Measurements from ENCODE around the gene MAD1L1. TPM values are rescaled to one million over a fixed set of nuclear protein-coding genes. Genes with fewer than 3 reads are reported as not detected.

The MAD1L1 gene
- total and polyA plus RNA-seq, 2 of the 8 experiments (the other 6 are each of a cell fraction or from before 2014, with no cell fraction given), result 40.4 to 44.6 TPM

- Histone ChIP-seq H3K23ac (ENCODE audit: insufficient read length) (no peak overlapping the region), H3K4me2 (ENCODE audit: insufficient read depth in 1 of 2, low read depth in 2 of 2, low read length in 2 of 2) (no peak overlapping the region), H4K91ac (replicated peaks; ENCODE audit: insufficient read length, low read length) (no peak overlapping the region), H3K4me3 (ENCODE audit: extremely low read depth in 1 of 4, insufficient read depth in 2 of 4, low read depth in 3 of 4, low read length in 4 of 4) (no peak overlapping the region), H2AFZ (ENCODE audit: low read length) (no peak overlapping the region), H2BK5ac (ENCODE audit: low read depth, low read length) (no peak overlapping the region), H3K14ac (ENCODE audit: insufficient read length) (no peak overlapping the region), H3K27ac (ENCODE audit: low read depth, low read length) (no peak overlapping the region), H2BK15ac (ENCODE audit: low read length) (no peak overlapping the region), H4K8ac (ENCODE audit: extremely low read depth, insufficient read depth, low read length) (no peak overlapping the region), H4K5ac (ENCODE audit: insufficient read length, low read depth, low read length) (no peak overlapping the region), H3K79me2 (ENCODE audit: control insufficient read depth in 1 of 2, insufficient read depth in 2 of 2, low read length in 2 of 2) (no peaks in the 10 kb centered on the region), H4K20me1 (replicated peaks in 1 of 2; ENCODE audit: control insufficient read depth in 1 of 2, insufficient read depth in 2 of 2, low read length in 2 of 2) (peaks cover under 1 to 2% of the 10 kb centered on the region in 2 experiments), H2AK5ac (ENCODE audit: low read depth, low read length) (no peak overlapping the region), H2BK20ac (ENCODE audit: low read length) (no peak overlapping the region), H3K9me3 (ENCODE audit: insufficient read depth in 2 of 2, low read depth in 1 of 2, low read length in 1 of 2) (peaks cover 0 to 3% of the 10 kb centered on the region in 2 experiments; a peak in 2 of 4 replicates), H2BK12ac (ENCODE audit: low read depth, low read length) (no peak overlapping the region), H3K4me1 (replicated peaks in 1 of 4; ENCODE audit: control insufficient read depth in 3 of 4, insufficient read depth in 4 of 4, low read length in 3 of 4) (no peaks in the 10 kb centered on the region; a peak in 1 of 7 replicates), H3K4ac (replicated peaks; ENCODE audit: insufficient read length, low read depth, low read length) (no peak overlapping the region), H3K56ac (replicated peaks; ENCODE audit: insufficient read length, low read depth, low read length) (no peak overlapping the region), H3K27me3 (replicated peaks in 1 of 4; ENCODE audit: control insufficient read depth in 3 of 4, extremely low read depth in 1 of 4, insufficient read depth in 3 of 4, low read length in 3 of 4) (no peaks in the 10 kb centered on the region), H3K23me2 (ENCODE audit: low read depth, low read length) (no peaks in the 10 kb centered on the region), H2BK120ac (replicated peaks; ENCODE audit: low read depth, low read length) (no peak overlapping the region), H3K79me1 (ENCODE audit: low read depth, low read length) (peaks cover 7% of the 10 kb centered on the region), H3K9ac (replicated peaks in 1 of 4; ENCODE audit: extremely low read depth in 1 of 4, low read depth in 3 of 4, low read length in 3 of 4) (no peak overlapping the region), H3K18ac (ENCODE audit: extremely low read depth, low read length) (no peak overlapping the region), H3K36me3 (ENCODE audit: control insufficient read depth in 2 of 4, insufficient read depth in 4 of 4, low read length in 3 of 4) (peaks cover 0 to 13% (median 8%) of the 10 kb centered on the region in 4 experiments; a peak in 5 of 8 replicates)
- FAIRE-seq, result no peak
- TF ChIP-seq CTBP2 (IDR thresholded peaks at IDR 0.05; ENCODE audit: borderline replicate concordance, insufficient read depth, insufficient read length, low read length) (no peak), SIN3A (conservative IDR thresholded peaks at IDR 0.05 in 1 of 2, IDR thresholded peaks at IDR 0.05 in 1 of 2; ENCODE audit: low read depth in 1 of 2, low read length in 2 of 2) (no peak), CBX8 (IDR thresholded peaks at IDR 0.05; ENCODE audit: borderline replicate concordance, low read depth, low read length) (no peak), BRCA1 (IDR thresholded peaks at IDR 0.05; ENCODE audit: low read depth, low read length) (no peak), HDAC2 (IDR thresholded peaks at IDR 0.05; ENCODE audit: borderline replicate concordance in 1 of 2, low read depth in 2 of 2, low read length in 2 of 2) (no peak), PHF8 (conservative IDR thresholded peaks at IDR 0.05; ENCODE audit: low read depth, low read length) (no peak)
- DNase-seq (ENCODE audit: low read depth in 1 of 2, low spot score in 2 of 2), result no peak
- ChIA-PET POLR2A (ENCODE audit: partially characterized antibody) (no interaction called here), CTCF (ENCODE audit: partially characterized antibody) (interaction anchor here (1.3 to 1.8 kb wide), 2 partner anchors 12 to 36 kb away, joined by 3 to 6 read pairs; no protein-coding TSS in a partner anchor)
- 90% methylated on average over 5 of the region's 5 CpGs; no CpG with 5 or more reads in 1 of the 2 experiments for WGBS, 2 experiments (ENCODE audit: extremely low coverage in 1 of 2, insufficient coverage in 1 of 2, insufficient read length in 1 of 2, insufficient replicate concordance in 2 of 2, low coverage in 1 of 2, low lambda C conversion rate in 2 of 2, missing lambda C conversion rate in 1 of 2)
Measured at GRCh38 chr7:2134740-2135139, 98.0 kb downstream of the MAD1L1 start.
